Measurements from ENCODE around the gene TTC27. TPM values are rescaled to one million over a fixed set of nuclear protein-coding genes. Genes with fewer than 3 reads are reported as not detected.

TTC27 gene
- total and polyA plus RNA-seq, 4 donors: 3.5 to 13.5 (median 6.3) TPM

DNA sequence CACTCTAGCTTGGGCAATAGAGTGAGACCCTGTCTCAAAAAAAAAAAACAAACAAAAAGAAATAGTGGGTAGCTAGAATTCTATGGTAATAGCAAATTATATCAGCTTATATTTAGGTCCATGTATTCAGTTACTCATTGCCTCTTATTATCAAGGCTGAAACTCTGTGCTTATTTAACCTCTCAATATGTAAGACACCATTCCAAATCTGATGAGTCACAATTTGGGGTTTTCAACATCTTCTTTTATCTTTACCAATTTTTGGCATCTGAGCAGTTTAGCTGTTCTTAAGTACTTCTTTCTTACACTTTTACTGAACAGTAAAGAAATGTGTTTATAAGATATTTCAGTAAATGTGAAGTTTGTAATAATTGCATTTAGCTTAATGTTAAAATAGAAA lies 69.3 kb downstream of the TTC27 start (continued):
- TF ChIP-seq YY1 (IDR thresholded peaks at IDR 0.05): no peak
- TF ChIP-seq SP1 (IDR thresholded peaks at IDR 0.05): no peak
- no peak for TF ChIP-seq RXRA (IDR thresholded peaks at IDR 0.05)

DNA sequence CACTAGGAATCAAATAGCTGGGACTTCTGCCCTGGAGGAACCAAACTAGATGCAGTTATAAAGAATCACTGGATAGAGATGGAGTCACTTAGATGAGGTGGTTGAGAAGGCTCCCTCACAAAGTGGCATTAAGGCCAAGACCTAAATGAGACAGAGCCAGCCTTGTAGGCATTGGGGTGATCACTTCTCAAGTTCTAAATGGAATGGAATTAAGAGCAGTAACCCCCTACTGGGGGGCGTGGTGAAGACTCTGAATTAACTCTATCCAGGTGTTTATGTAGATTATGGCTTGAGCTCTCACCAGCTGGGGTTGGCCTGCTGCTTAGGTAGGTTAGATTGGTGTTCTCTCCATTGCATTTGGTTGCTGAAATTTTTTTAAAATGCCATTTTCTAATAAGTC lies 71.3 kb downstream of the TTC27 start:
- no peaks in the 10 kb centered on the region for H3K9me3 ChIP-seq (ENCODE audit: control insufficient read depth in 4 of 4, low read length in 3 of 4)
- DNase-seq (ENCODE audit: low spot score): no peak
- H3K36me3 ChIP-seq (ENCODE audit: control insufficient read depth in 4 of 4, insufficient read depth in 3 of 4, low read depth in 1 of 4, low read length in 3 of 4): peaks cover 0 to 6% (median 3%) of the 10 kb centered on the region in 4 donors
- 100% methylated on average over 1 of the region's 1 CpG for WGBS
- no peak overlapping the region for H3K9ac ChIP-seq (ENCODE audit: low read depth in 1 of 2, low read length in 2 of 2)
- TF ChIP-seq SP1 (IDR thresholded peaks at IDR 0.05) (no peak), EGR1 (IDR thresholded peaks at IDR 0.05; ENCODE audit: low read depth in 2 of 2) (no peak), RAD21 (IDR thresholded peaks at IDR 0.05) (no peak), YY1 (IDR thresholded peaks at IDR 0.05) (no peak), FOXA1 (IDR thresholded peaks at IDR 0.05) (no peak), FOXA2 (IDR thresholded peaks at IDR 0.05) (no peak), NR2F2 (IDR thresholded peaks at IDR 0.05) (no peak), TAF1 (conservative IDR thresholded peaks at IDR 0.05) (no peak), GABPA (IDR thresholded peaks at IDR 0.05 in 1 of 2, conservative IDR thresholded peaks at IDR 0.05 in 1 of 2) (no peak)
- TF ChIP-seq, protein P1, sequence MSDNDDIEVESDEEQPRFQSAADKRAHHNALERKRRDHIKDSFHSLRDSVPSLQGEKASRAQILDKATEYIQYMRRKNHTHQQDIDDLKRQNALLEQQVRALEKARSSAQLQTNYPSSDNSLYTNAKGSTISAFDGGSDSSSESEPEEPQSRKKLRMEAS (IDR thresholded peaks at IDR 0.05): no peak
- TF ChIP-seq, protein P2, sequence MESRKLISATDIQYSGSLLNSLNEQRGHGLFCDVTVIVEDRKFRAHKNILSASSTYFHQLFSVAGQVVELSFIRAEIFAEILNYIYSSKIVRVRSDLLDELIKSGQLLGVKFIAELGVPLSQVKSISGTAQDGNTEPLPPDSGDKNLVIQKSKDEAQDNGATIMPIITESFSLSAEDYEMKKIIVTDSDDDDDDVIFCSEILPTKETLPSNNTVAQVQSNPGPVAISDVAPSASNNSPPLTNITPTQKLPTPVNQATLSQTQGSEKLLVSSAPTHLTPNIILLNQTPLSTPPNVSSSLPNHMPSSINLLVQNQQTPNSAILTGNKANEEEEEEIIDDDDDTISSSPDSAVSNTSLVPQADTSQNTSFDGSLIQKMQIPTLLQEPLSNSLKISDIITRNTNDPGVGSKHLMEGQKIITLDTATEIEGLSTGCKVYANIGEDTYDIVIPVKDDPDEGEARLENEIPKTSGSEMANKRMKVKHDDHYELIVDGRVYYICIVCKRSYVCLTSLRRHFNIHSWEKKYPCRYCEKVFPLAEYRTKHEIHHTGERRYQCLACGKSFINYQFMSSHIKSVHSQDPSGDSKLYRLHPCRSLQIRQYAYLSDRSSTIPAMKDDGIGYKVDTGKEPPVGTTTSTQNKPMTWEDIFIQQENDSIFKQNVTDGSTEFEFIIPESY (IDR thresholded peaks at IDR 0.05): no peak
- no peak overlapping the region for H3K4me3 ChIP-seq (ENCODE audit: low read depth in 1 of 3, low read length in 3 of 3)
- no peaks in the 10 kb centered on the region for H3K4me1 ChIP-seq (ENCODE audit: control insufficient read depth in 4 of 4, insufficient read depth in 4 of 4, low read length in 3 of 4)
- no peaks in the 10 kb centered on the region for H3K27me3 ChIP-seq (ENCODE audit: control insufficient read depth in 4 of 4, insufficient read depth in 4 of 4, low read length in 3 of 4)
- no peak overlapping the region for H3K27ac ChIP-seq (ENCODE audit: low read depth in 1 of 2, low read length in 2 of 2)

DNA sequence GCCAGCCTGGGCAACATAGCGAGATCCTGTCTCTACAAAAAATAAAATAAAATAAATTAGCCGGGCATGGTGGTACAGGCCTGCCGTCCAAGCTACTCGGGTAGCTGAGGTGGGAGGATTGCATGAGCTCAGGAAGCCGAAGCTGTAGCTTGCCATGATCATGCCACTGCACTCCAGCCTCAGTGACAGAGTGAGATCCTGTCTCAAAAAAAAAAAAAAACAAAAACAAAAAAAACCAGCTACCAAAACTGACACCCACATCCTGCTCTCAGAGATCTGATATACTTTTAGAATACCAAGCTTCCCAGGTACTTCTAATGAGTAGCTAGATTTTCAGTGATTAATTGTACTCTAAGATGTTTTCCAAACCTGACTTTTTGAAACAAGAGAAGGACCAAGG lies 74.0 kb downstream of the TTC27 start:
- Histone ChIP-seq H3K27ac (ENCODE audit: low read depth in 1 of 2, low read length in 2 of 2) (no peak overlapping the region), H3K4me1 (ENCODE audit: control insufficient read depth in 4 of 4, insufficient read depth in 4 of 4, low read length in 3 of 4) (no peaks in the 10 kb centered on the region), H3K4me3 (ENCODE audit: low read depth in 1 of 3, low read length in 3 of 3) (no peak overlapping the region), H3K9me3 (ENCODE audit: control insufficient read depth in 4 of 4, low read length in 3 of 4) (no peaks in the 10 kb centered on the region), H3K36me3 (ENCODE audit: control insufficient read depth in 4 of 4, insufficient read depth in 3 of 4, low read depth in 1 of 4, low read length in 3 of 4) (peaks cover 2 to 9% (median 6%) of the 10 kb centered on the region in 4 donors), H3K9ac (ENCODE audit: low read depth in 1 of 2, low read length in 2 of 2) (no peak overlapping the region), H3K27me3 (ENCODE audit: control insufficient read depth in 4 of 4, insufficient read depth in 4 of 4, low read length in 3 of 4) (no peaks in the 10 kb centered on the region)
- 98% methylated on average over 5 of the region's 5 CpGs for WGBS
- TF ChIP-seq JUND (IDR thresholded peaks at IDR 0.05): no peak
- no peak for TF ChIP-seq TAF1 (conservative IDR thresholded peaks at IDR 0.05)
- TF ChIP-seq RAD21 (IDR thresholded peaks at IDR 0.05): no peak
- TF ChIP-seq GABPA (IDR thresholded peaks at IDR 0.05 in 1 of 2, conservative IDR thresholded peaks at IDR 0.05 in 1 of 2): no peak
- no peak for TF ChIP-seq FOXA2 (IDR thresholded peaks at IDR 0.05)
- TF ChIP-seq, protein P3, sequence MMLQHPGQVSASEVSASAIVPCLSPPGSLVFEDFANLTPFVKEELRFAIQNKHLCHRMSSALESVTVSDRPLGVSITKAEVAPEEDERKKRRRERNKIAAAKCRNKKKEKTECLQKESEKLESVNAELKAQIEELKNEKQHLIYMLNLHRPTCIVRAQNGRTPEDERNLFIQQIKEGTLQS (IDR thresholded peaks at IDR 0.05): no peak
- no peak for TF ChIP-seq NR2F2 (IDR thresholded peaks at IDR 0.05)
- no peak for TF ChIP-seq HNF4G (IDR thresholded peaks at IDR 0.05)
- no peak for TF ChIP-seq SP1 (IDR thresholded peaks at IDR 0.05)
- TF ChIP-seq, protein P4, sequence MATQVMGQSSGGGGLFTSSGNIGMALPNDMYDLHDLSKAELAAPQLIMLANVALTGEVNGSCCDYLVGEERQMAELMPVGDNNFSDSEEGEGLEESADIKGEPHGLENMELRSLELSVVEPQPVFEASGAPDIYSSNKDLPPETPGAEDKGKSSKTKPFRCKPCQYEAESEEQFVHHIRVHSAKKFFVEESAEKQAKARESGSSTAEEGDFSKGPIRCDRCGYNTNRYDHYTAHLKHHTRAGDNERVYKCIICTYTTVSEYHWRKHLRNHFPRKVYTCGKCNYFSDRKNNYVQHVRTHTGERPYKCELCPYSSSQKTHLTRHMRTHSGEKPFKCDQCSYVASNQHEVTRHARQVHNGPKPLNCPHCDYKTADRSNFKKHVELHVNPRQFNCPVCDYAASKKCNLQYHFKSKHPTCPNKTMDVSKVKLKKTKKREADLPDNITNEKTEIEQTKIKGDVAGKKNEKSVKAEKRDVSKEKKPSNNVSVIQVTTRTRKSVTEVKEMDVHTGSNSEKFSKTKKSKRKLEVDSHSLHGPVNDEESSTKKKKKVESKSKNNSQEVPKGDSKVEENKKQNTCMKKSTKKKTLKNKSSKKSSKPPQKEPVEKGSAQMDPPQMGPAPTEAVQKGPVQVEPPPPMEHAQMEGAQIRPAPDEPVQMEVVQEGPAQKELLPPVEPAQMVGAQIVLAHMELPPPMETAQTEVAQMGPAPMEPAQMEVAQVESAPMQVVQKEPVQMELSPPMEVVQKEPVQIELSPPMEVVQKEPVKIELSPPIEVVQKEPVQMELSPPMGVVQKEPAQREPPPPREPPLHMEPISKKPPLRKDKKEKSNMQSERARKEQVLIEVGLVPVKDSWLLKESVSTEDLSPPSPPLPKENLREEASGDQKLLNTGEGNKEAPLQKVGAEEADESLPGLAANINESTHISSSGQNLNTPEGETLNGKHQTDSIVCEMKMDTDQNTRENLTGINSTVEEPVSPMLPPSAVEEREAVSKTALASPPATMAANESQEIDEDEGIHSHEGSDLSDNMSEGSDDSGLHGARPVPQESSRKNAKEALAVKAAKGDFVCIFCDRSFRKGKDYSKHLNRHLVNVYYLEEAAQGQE (IDR thresholded peaks at IDR 0.05): no peak
- TF ChIP-seq YY1 (IDR thresholded peaks at IDR 0.05): no peak
- TF ChIP-seq, protein P2 (IDR thresholded peaks at IDR 0.05): no peak
- TF ChIP-seq HNF4A (conservative IDR thresholded peaks at IDR 0.05): no peak
- TF ChIP-seq, protein P1 (IDR thresholded peaks at IDR 0.05): no peak
- TF ChIP-seq, protein P5, sequence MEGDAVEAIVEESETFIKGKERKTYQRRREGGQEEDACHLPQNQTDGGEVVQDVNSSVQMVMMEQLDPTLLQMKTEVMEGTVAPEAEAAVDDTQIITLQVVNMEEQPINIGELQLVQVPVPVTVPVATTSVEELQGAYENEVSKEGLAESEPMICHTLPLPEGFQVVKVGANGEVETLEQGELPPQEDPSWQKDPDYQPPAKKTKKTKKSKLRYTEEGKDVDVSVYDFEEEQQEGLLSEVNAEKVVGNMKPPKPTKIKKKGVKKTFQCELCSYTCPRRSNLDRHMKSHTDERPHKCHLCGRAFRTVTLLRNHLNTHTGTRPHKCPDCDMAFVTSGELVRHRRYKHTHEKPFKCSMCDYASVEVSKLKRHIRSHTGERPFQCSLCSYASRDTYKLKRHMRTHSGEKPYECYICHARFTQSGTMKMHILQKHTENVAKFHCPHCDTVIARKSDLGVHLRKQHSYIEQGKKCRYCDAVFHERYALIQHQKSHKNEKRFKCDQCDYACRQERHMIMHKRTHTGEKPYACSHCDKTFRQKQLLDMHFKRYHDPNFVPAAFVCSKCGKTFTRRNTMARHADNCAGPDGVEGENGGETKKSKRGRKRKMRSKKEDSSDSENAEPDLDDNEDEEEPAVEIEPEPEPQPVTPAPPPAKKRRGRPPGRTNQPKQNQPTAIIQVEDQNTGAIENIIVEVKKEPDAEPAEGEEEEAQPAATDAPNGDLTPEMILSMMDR (IDR thresholded peaks at IDR 0.05; ENCODE audit: low read depth, low read length, missing input control): no peak
- no peak for TF ChIP-seq FOXA1 (IDR thresholded peaks at IDR 0.05)
- TF ChIP-seq RXRA (IDR thresholded peaks at IDR 0.05): no peak
- no peak for TF ChIP-seq EGR1 (IDR thresholded peaks at IDR 0.05; ENCODE audit: low read depth in 2 of 2)
- DNase-seq (ENCODE audit: low spot score): no peak

Measured in liver (tissue), 9 donors.